ENCODE data around the gene MET.
"Not testable (repeated sequence)": the region's sequence is repeated elsewhere in the genome, so short reads cannot be mapped to it uniquely, and the experiment has no call there.

The MET gene

DNA sequence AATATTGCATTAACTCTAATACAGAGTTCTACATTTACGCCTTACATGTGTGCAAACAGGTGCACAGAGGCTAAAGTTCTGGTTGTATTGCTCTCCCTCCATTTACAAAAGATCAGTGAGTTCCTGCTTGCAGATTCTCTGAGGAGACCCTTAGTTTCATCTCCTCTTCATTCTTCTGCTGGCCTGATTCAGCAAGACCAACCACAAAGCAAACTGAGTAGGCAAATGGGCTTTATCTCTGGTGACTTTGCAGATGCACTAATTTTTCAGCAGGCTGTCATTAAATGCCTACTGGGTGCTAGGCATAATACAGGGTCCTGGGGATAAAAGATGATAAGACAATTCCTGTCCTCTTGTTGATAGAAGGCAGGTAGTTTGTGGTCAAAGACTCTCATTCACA, 56.4 kb downstream of the MET start:
- DNase-seq (ENCODE audit: low spot score) = no peak

- no peak for DNase-seq (ENCODE audit: low spot score)
Observed at GRCh38 chr7:116730097-116731022, 58.4 kb downstream of the MET start.

GRCh38 chr7:116731023-116731395, 59.0 kb downstream of the MET start:
- DNase-seq (ENCODE audit: low spot score) = no peak

DNA sequence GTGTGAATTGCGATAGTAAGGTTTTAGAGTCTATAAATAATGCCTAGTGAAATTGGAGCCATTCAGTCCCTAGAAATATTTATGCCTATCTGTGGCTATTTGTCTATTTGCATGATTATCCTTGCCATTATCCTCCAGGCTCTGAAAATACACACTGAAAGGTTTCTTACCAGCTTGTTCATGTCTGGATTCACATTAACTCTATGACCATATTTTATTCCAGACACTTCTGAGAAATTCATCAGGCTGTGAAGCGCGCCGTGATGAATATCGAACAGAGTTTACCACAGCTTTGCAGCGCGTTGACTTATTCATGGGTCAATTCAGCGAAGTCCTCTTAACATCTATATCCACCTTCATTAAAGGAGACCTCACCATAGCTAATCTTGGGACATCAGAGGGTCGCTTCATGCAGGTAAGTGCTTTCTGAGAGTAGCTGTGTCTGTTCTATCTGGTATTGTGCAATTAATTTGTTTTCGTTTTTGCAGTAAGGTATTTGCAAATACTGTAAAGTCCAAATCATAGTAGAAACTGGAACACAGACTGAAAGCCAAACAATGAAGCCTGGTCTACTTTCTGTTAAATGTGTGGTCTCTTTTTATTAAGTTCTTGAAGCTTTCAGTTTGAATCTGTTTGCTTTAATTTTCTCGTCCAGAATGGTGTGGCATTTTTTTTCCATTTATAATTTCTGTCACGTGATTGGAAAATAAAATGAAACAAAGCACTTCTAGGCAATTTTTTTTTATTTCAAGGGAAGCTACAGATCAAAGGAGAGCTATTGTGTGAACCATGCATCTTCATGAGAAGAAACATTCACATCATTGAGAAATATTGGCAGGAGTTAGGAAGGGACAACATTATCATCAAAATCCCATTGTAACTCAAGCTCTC, 59.7 kb downstream of the MET start:
- DNase-seq (ENCODE audit: low spot score) = no peak

- DNase-seq (ENCODE audit: low spot score) = no peak
Observed at GRCh38 chr7:116732788-116733694, 61.0 kb downstream of the MET start.

DNA sequence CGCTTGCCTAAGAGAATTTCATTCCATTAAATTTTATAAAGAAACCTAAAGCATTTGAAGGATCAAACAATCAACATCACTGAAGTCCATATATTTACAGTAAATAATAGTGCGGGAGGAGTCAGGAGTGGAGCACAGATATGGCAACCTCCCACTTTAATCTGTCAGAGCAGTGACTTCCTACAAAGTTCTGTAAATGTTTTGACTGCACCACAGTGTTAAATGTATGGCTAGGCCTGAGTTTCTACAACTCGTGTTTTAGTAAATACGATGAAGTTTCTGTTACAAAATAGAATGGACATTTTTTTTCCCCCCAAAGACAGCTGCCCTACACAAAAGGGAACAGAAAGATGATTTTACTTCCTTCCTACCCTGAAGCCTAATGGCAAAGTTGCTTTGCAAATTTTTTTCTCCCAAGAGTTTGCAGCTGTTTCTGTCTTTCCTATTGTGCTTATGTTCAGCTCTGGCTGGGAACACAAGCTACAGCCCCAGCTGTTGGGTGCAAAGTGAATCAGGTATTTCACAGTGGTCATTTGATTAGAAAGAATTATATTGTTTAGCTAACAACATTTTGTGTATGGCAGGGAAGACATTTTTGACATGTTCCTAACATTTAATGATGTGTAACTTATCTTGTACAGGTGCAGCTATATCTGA, 62.1 kb downstream of the MET start:
- DNase-seq (ENCODE audit: low spot score) = no peak

GRCh38 chr7:116734710-116735109, 62.7 kb downstream of the MET start:
- no peak for DNase-seq (ENCODE audit: low spot score)

DNA sequence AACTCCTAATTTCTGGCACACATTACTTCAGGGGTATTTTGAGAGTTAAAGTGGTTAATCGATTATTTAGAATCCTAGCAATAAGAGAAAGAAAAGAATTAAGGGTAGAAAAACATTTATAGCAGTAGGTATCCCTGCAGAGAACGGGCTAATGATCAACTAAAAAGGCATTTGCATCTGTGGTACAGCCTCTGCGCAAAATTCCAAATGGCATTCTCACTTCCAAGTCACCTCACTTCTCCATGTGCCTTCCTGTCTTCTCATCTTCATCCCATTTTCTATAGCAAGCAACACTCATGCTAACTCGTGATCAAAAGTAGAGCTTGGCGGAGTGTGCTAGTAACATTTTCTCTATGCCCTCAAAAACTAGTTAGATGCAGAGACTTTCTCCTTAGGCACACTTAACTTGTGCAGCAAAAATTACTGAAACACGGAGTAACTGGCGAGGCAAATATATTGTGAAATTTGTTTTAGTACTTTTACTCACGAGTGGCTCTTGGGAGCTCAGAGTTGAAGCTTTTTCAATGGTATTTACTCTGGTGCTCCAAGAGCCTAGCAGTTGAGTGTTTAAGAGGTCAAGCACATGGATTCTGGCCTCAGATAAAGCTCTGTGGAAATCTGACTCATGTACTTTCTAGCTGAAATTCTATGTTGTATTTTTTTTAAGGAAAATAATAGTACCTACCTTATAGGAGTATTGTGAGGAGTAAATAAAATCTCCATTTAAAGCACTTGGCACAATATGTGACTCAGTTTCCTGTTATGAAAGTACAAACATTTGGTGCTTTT, 65.1 kb downstream of the MET start:
- no peak for DNase-seq (ENCODE audit: low spot score)

- DNase-seq (ENCODE audit: low spot score) = no peak
Observed at GRCh38 chr7:116738378-116738777, 66.4 kb downstream of the MET start.

DNA sequence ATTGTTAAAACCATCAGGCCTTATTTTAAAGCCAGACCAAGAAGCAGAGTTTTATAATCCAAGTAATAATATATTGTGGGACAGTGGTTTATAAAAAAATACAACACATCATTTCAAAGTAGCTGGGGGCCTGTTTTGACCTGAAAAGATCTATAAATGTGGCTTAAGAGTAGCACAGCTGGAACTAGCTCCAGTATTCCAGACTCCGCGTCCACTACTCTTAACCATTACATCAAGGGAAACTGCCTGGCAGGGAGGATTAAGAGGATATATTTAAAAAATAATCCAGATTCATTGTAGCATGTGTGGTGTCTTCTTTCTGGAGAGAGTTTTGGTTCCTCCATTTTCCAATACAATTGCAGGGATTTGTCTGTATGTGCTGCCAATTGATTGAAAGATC, 67.3 kb downstream of the MET start:
- no peak for DNase-seq (ENCODE audit: low spot score)

- no peak for DNase-seq (ENCODE audit: low spot score)
Observed at GRCh38 chr7:116740231-116740630, 68.2 kb downstream of the MET start.

DNA sequence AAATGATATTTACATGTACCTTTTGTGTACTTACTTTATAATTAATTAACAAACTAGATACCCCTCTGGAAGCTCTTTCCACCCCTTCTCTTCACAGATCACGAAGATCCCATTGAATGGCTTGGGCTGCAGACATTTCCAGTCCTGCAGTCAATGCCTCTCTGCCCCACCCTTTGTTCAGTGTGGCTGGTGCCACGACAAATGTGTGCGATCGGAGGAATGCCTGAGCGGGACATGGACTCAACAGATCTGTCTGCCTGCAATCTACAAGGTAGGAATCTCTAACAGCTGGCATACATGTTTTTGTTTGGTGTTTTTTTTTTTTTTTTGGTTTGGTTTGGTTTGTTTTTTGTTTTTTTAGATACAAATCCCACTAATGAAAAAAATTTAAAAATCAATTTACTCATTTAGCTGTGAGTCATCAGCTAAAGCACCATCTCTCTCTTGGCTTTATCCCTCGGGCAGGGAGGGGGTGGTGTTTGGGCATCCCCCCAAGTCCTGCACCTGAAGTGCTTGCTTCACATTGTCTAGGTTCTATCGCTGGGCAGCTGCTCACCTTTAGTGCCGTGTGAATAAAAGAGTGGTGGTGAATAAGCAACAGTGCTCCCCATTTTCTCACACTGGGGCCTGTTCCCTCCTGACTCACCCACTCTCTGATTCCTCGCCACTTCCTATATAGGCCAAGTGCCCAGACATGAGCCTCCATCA, 68.9 kb downstream of the MET start:
- DNase-seq (ENCODE audit: low spot score) = no peak

DNA sequence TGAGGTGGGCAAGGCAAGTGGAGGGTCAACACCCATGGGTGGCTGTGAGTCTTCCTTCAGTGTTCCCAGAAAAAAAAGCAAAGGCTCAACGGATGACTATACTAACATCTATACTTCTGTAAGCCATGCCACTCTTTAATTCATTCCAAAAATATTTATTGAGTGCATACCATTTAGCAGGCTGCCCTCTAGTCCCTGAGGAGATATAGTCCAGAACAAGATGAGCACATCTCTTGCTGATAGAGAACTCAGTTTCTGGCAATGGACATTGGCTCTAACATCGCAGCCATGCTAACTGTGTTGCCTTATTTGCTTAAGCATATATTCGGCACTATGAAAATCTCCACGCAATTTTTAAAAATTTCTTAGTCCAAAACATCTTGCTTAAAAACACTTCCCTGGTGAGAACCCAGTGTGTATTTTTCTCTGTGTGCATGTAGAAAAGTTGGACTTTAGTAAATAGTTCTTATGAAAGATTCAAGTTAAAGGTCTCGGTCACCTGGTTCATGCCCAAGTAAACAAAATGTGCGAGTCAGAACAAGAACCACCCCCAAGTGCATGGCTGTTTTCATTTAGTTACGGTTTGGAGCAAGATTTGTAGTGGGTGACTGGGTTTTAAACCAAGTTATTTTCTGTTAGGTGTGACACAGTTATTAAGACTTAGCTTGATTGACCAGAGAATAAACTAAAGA, 69.8 kb downstream of the MET start:
- DNase-seq (ENCODE audit: low spot score) = no peak

DNA sequence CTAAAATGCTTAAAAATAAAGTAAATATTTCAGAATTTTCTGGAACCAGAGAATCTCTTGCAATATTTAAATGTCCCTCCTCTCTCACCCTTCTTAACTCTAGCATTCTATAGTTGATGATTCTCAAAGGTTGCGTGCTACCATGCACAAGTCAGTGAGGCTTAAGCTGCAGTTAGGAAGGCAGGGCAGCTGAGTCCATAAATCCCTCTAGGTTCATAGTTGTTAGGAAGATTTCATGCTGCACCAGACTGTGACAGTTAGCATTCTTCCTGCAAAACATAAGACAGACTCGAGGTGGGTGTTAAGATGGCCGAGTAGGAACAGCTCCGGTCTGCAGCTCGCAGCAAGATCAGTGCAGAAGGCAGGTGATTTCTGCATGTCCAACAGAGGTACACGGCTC, 70.6 kb downstream of the MET start:
- DNase-seq (ENCODE audit: low spot score) = no peak

GRCh38 chr7:116743835-116744234, 71.8 kb downstream of the MET start:
- DNase-seq (ENCODE audit: low spot score) = not testable (repeated sequence)

DNA sequence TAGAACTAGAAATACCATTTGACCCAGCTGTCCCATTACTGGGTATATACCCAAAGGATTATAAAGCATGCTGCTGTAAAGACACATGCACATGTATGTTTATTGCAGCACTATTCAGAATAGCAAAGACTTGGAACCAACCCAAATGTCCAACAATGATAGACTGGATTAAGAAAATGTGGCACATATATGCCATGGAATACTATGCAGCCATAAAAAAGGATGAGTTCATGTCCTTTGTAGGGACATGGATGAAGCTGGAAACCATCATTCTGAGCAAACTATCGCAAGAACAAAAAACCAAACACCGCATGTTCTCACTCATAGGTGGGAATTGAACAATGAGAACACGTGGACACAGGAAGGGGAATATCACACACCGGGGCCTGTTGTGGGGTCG, 74.4 kb downstream of the MET start:
- DNase-seq (ENCODE audit: low spot score) = not testable (repeated sequence)

- DNase-seq (ENCODE audit: low spot score) = not testable (repeated sequence)
Observed at GRCh38 chr7:116751070-116751469, 79.1 kb downstream of the MET start.

- no peak for DNase-seq (ENCODE audit: low spot score)
Observed at GRCh38 chr7:116752305-116753074, 80.5 kb downstream of the MET start.

- DNase-seq (ENCODE audit: low spot score) = no peak
Observed at GRCh38 chr7:116753130-116753529, 81.1 kb downstream of the MET start.

Data from AG20443 (cell line).